GM21619 (cell line): ENCODE measurements around the gene COASY.
"Not testable (repeated sequence)": the region's sequence is repeated elsewhere in the genome, so short reads cannot be mapped to it uniquely, and the experiment has no call there.

Source experiments
- ATAC-seq: cut with Tn5 transposase; IDR thresholded peaks from one replicate; pipeline ENCODE4 v1.9.1; 2021; ENCODE audit not compliant: unreplicated experiment

Gene COASY

DNA sequence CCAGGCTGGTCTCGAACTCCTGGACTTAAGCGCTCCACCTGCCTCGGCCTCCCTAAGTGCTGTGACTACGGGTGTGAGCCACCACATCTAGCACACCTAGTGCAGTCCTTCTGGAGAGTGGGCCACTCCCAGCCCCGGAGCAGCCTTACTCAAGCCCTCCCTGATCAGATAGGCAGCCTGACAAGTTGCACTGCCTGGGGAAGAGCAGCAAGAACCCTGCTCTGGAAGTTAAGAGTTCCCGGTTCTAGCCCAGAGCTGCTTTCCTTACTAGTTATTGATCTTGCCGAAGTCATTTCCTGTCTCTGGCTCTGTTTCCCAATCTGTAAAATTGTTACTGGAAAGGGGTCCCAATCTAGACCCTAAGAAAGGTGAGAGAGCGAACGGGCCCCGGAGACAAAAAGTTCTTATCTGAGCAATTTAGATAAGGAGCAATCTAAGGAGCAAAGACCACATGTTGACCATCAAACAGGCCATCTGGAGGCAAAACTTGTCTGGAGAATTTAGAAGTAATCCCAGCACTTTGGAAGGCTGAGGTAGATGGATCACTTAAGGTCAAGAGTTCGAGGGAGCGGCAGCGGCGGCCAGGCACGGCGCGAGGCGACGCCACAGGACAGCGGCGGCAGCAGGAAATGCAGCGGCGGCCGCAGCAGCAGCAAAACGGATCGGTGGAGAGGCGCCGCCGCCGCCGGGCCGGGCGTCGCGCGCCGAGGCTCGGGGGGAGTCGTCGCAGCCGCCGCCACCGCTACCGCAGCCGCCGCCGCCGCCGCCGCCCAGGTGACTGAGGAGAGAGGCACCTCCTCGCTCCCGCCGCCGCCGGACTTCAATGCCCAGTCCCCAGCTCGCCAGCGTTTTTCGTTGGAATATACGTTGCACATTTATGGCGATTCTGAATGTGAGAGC, 30.2 kb upstream of the COASY start:
- no peak for ATAC-seq

DNA sequence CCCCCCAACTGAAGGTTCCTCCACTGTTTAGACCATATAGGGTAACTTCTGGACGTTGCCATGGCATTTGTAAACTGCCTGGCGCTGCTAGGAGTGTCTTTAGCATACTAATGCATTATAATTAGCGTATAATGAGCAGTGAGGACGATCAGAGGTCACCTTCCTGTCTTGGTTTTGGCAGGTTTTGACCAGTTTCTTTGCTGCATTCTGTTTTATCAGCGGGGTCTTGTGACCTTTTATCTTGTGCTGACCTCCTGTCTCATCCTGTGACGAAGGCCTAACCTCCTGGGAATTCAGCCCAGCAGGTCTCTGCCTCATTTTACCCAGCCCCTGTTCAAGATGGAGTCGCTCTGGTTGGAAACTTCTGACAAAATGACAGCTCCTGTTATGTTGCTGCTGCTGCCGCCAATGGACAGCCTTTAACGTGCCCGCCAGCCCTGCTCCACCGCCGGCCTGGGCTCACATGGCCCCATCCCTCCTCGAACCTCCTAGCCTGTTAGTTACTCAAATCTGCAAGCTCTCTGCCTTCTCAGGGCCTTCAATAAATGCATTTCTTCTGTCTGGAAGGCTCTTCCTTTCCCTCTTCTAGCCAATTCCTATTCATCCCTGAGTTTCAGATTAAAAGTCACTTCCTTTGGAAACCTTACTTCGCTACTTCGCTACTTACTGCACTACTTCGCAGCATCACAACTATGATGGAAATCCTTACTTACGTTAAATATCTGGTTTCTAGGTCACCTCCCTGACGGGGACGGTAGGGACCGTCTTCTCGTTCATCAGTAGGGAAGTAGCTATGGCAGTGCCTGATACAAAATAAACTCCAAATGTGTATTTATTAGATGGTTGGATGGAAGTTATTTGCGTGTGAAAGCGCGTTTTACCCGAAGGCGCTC, 26.5 kb upstream of the COASY start:
- ATAC-seq = no peak

DNA sequence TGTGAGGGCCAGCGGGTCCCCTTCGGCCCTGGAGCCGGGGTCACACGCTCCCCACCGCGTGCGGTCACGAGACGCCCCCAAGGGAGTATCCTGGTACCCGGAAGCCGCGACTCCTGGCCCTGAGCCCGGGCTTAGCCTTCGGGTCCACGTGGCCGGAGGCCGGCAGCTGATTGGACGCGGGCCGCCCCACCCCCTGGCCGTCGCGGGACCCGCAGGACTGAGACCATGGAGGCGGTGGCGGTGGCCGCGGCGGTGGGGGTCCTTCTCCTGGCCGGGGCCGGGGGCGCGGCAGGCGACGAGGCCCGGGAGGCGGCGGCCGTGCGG, 25.9 kb upstream of the COASY start, which contains the start of gene NAGLU:
NAGLU (plus strand) TSS at position 194 of the 324 bp plus-strand sequence; CDS start at position 226, 32 bp downstream.
- peak; percentile 78 for ATAC-seq

DNA sequence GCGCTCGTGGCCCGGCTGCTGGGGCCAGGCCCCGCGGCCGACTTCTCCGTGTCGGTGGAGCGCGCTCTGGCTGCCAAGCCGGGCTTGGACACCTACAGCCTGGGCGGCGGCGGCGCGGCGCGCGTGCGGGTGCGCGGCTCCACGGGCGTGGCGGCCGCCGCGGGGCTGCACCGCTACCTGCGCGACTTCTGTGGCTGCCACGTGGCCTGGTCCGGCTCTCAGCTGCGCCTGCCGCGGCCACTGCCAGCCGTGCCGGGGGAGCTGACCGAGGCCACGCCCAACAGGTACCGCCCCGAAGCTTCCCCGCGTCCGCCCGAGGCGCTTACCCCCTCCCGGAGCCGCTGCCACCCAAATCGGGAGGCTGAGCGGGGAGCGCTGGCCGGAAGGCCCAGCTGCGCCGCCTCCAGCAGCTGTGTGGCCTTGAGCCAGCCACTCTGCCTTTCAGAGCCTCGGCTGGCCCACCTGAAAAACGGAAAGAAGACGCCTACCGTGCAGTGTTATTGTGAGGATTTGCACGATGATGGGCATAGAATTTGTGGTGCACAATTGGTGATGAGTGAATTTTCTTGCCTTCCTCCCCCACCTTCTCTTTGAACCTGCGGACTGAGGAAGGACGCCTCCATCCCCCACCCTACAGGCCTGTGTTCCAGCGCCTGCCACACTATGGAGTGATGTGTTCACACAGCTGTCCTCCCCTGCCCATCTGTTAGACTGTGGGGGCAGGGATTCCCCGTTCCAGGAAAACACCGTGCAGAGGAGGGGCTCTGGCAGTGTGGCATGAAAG, 25.4 kb upstream of the COASY start:
- peak; percentile 57 for ATAC-seq

DNA sequence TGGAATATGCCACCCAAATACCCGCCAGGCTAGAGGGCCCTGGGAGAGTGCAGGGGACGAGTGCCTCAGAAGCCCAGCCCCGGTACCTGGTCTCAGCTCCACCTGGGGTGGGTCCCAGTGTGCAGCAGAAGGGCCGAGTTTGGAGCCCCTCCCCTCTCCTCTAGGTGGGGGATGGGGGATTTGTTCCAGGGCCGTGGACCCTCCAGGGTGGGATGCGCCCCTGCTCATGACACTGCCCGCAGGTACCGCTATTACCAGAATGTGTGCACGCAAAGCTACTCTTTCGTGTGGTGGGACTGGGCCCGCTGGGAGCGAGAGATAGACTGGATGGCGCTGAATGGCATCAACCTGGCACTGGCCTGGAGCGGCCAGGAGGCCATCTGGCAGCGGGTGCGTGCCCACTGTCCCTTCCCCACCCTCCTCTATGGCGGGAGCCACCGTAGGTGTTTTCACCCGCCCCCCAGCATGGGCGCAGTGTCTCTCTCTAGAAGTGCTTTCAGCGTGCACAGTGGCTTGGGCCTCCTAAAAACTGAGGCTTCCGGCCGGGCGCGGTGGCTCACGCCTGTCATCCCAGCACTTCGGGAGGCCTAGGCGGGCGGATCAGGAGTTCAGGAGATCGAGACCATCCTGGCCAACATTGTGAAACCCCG, 24.7 kb upstream of the COASY start:
- no peak for ATAC-seq

DNA sequence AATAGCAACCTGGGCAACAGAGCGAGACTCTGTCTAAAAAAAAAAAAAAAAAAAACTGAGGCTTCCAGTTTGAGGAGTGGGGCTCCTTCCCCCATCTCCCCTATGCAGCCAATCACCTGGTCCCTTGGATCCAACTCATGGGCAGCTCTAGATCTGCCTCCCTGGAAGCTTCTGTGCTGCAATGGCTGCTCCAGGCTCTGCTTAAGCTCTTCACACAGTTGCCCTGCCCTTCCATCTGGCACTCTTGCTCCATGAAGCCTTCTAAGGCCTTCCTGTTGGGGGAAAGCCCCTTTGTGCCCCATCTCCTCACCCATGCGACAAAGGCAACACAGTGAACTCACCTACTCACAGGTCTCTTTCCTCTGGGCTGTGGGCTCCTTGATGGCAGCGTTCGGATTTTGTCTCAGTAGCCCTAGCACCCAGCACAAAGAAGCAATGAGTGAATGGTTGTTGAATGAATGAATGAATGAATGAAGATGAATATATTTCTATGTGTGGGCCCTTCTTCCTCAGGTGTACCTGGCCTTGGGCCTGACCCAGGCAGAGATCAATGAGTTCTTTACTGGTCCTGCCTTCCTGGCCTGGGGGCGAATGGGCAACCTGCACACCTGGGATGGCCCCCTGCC, 24.0 kb upstream of the COASY start:
- ATAC-seq = no peak

DNA sequence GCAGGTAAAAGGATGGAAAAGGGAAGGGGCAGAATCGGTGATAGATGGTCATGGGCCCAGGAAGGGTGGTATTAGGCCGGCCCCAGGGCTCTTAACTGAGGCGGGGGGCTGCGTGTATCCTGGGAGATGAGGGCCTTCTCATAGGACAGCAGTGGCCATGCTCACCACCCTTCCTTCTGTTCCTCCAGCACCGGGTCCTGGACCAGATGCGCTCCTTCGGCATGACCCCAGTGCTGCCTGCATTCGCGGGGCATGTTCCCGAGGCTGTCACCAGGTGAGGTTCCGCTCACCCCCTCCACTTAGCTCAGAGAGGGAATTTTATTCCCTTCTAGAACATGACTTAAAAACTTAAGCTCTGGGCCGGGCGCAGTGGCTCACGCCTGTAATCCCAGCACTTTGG, 23.5 kb upstream of the COASY start:
- ATAC-seq = no peak

DNA sequence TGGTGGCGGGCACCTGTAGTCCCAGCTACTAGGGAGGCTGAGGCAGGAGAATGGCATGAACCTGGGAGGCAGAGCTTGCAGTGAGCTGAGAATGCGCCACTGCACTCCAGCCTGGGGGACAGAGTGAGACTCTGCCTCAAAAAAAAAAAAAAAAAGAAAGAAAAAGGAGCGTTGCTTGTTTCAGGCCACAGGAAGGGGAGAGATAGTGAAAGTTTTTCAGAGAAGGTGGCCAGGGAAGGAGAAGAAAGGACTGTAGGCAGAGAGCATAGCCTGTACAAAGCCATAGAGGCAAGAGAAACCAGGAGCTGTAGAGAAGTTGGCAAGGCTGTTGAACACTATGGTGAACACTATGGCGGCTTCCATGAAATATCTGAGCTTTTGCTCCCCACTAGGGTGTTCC, 21.4 kb upstream of the COASY start:
- not testable (repeated sequence) for ATAC-seq

DNA sequence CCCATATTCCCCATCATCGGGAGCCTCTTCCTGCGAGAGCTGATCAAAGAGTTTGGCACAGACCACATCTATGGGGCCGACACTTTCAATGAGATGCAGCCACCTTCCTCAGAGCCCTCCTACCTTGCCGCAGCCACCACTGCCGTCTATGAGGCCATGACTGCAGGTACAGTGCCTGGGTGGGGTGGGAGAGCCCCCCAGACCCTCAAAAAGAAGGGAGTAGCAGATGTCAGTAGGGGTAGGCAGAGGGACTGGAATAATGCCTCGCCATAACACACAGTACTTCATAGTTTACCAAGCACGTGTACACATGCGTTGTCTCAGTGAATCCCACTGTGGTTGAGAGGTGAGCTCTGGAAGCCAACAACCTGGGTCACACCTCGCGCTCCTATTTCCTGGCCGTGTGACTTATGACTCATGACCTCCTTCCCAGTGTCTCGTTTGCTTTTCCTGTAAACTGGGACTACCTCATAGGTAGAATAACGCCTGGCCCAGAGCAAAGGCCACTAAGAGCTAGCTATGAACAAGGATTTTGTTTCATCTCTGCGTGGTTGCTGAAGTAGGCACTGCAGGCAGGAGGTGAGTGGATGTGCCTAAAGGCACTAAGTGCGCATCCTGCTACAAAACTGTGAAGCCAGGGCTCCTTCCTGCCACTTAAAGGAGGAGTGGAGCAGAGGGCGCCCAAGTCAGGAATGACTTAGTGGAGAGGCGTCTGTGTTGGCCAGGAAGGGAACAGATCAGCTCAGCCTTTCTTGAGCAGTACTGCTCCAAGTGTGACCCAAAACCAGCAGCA, 20.7 kb upstream of the COASY start:
- ATAC-seq = no peak

DNA sequence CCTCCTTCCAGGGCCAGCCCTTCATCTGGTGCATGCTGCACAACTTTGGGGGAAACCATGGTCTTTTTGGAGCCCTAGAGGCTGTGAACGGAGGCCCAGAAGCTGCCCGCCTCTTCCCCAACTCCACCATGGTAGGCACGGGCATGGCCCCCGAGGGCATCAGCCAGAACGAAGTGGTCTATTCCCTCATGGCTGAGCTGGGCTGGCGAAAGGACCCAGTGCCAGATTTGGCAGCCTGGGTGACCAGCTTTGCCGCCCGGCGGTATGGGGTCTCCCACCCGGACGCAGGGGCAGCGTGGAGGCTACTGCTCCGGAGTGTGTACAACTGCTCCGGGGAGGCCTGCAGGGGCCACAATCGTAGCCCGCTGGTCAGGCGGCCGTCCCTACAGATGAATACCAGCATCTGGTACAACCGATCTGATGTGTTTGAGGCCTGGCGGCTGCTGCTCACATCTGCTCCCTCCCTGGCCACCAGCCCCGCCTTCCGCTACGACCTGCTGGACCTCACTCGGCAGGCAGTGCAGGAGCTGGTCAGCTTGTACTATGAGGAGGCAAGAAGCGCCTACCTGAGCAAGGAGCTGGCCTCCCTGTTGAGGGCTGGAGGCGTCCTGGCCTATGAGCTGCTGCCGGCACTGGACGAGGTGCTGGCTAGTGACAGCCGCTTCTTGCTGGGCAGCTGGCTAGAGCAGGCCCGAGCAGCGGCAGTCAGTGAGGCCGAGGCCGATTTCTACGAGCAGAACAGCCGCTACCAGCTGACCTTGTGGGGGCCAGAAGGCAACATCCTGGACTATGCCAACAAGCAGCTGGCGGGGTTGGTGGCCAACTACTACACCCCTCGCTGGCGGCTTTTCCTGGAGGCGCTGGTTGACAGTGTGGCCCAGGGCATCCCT, 18.5 kb upstream of the COASY start:
- no peak for ATAC-seq

DNA sequence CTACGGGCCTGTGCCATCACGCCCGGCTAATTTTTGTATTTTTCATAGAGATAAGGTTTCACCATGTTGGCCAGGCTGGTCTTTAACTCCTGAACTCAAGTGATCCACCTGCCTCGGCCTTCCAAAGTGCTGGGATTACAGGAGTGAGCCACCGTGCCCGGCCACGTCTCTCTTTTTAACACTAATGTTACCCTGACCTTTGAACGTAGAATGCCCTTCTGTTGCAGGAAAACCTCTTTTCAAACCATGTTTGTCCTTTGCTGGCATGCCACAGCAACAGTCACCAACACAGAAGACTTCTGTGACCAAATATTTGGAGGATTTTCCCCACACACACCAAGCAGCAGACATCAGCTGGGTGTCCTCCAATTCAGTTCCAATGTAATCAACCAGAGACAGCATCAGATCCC, 17.1 kb upstream of the COASY start:
- ATAC-seq = no peak

DNA sequence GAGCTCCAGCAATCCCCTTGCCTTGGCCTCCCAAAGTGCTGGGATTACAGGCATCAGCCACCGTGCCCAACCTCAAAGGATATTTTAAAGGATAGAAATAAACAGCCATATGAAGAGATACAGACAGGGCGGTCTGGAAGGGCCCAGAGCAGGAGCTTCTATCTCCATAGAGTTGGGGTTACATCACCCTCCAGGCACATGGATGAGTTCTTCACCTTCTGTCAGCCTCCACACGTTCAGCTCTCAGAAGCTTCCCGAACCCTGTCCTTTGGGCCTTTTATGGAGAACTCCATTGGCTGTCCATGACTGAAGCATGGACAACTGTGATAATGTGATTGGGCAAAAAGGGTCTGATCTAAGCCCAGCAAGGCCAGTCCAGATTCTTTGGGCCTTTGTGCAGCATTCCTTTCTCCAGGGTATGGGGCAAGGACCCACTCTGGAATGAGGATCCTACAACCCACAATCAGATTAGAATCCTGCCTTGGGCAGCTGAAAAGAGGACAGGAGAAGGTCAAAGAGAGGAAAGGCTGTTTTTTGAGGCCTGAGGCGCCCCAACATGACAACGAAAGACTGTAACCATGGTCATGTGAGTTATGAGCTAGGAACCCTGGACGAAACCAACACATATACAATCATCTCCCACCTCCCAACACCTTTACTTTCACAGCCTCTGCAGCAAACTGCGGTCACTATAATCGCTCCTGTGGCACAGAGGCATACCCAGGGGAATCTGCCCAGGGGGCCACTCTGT, 16.0 kb upstream of the COASY start:
- not testable (repeated sequence) for ATAC-seq

DNA sequence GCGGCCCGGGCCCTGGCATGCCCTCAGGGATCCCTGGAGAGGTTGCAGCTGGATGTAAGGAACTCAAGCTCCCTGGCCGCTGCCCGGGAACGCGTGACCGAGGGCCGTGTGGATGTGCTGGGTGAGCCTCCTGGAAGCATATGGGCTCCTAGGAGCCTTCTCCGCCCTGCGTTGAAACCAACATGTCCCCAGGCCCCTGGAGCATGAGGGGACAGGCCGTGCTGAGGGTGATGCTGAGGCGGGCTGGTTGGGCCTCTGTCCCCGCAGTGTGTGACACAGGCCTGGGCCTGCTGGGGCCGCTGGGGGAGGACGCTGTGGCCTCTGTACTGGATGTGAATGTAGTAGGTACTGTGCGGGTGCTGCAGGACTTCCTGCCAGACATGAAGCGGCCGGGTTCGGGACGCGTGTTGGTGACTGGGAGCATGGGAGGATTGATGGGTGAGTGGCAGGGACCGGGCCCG, 14.9 kb upstream of the COASY start:
- no peak for ATAC-seq

DNA sequence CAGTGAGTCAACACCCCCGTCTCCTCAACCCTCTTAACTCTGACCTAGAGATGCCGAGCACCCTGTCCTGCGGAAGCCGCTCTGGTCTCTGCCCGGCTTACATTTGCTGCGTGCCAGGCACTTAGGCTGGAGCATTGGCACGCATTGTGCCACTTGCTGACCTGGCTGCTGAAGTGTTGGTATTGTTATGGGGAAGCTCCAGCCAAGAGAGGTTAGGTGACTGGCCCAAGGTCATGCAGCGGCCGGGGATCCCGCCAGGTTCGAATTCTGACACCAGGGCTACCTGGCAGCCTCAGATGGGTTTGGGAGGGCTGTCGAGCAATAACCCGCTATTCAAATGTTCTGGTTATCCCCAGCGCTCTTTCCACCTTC, 14.3 kb upstream of the COASY start:
- no peak for ATAC-seq

DNA sequence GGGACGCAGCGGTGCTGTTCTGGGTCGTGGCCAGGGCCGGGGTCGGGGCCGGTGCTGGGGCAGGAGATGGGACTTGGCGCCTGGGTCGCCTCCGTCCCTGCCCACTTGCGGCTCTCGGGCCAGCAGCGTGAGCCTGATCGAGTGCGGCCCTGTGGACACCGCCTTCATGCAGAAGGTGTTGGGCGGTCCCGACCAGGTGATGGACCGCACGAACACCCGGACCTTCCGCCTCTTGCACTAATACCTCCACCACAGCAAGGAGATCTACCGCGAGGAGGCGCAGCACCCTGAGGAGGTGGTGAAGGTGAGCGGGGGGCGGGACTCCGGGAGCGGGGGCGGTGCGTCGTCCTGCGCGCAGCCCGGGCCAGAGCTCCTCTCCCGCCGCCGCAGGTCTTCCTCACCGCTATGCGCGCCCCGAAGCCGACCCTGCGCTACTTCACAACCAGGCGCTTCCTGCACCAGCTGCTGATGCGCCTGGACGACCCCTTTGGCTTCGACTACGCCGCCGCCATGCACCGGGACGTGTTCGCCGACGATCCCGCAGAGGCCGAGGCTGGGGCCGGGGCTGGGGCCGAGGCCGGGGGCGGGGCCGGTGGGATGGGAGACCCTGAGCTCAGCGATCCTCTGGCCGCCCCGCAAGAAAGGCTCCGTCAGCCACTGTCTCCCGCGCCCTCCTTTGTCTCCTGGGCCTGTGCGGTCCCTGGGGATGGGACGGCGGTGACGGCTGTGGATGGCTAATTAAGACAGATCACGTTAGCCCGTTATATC, 13.7 kb upstream of the COASY start:
- peak; percentile 40 for ATAC-seq

DNA sequence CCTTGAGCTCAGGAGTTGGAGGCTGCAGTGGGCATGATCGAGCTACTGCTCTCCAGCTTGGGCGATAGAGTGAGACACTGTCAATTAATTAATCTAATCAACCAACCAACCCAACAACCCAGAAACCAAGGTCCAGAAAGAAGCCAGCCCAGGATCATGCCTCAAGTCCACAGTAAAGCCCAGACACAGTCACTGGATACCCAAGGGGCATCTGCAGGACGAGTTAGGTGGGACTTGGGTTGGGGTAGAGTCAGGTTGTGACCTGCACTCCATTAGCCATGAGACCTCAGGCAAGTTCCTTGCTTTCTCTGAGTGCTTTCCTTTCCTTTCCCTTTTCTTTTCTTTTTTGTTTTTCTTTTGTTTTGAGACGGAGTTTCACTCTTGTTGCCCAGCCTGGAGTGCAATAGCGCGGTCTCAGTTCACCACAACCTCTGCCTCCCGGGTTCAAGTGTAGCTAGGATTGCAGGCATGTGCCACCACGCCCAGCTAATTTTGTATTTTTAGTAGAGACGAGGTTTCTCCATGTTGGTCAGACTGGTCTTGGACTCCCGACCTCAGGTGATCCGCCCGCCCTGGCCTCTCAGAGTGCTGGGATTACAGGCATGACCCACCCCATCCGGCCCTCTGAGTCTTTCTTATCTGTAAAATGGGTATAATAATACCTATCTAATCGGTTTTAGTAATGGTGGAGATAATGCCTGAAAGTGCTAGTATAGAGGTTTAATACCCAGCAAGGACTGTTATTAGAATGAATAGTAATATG, 12.8 kb upstream of the COASY start:
- no peak for ATAC-seq
